DOHH2 (cell line): ENCODE measurements around the gene FNDC3A.

Experiments
- EZH2phosphoT487 ChIP-seq: fragments of 200-600 bp; sonication (generic); IDR thresholded peaks from 2 replicates; pipeline ENCODE4 v1.6.1; 2017; ENCODE audit warnings: borderline replicate concordance, mild to moderate bottlenecking, antibody characterized with exemption, low read length, moderate library complexity, mixed read lengths
- TF ChIP-seq, protein P1 (sequence below): fragments of 200-600 bp; sonication (generic); IDR thresholded peaks from one replicate; pipeline ENCODE4 v1.5.1; 2014; ENCODE audit warnings: antibody characterized with exemption, mild to moderate bottlenecking, low read depth, low read length; ENCODE audit not compliant: poor library complexity, severe bottlenecking

DNA sequence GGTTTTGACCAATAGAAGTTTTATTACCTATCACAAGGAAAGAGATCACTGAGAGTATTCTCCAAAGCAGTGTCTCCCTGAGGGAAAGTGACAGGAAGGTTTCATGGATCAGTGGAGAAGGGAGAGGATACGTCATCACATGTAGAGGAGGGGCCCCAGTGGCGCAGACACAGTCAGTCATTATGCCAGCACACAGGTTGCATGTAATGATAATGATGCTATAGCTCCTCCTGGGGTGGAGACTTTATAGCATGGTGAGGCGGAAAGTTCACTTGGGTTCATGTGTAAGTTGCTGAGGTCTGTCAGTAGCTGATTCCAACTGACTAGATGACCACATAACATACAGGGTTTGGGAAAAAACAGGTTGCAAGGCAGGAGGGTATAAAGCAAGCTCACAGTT is 88.8 kb downstream of the FNDC3A start:
- TF ChIP-seq, protein P1, sequence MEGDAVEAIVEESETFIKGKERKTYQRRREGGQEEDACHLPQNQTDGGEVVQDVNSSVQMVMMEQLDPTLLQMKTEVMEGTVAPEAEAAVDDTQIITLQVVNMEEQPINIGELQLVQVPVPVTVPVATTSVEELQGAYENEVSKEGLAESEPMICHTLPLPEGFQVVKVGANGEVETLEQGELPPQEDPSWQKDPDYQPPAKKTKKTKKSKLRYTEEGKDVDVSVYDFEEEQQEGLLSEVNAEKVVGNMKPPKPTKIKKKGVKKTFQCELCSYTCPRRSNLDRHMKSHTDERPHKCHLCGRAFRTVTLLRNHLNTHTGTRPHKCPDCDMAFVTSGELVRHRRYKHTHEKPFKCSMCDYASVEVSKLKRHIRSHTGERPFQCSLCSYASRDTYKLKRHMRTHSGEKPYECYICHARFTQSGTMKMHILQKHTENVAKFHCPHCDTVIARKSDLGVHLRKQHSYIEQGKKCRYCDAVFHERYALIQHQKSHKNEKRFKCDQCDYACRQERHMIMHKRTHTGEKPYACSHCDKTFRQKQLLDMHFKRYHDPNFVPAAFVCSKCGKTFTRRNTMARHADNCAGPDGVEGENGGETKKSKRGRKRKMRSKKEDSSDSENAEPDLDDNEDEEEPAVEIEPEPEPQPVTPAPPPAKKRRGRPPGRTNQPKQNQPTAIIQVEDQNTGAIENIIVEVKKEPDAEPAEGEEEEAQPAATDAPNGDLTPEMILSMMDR = no peak
- TF ChIP-seq EZH2phosphoT487 = no peak
